CD4-positive, alpha-beta T cell treated with Interferon alpha-2 for 1 hour (primary cell): ENCODE results near the gene USP47.

Experiments
- DNase-seq, 2 donors: peaks; one replicate each; pipeline ENCODE4 v3.0.0-alpha.2; 2020 to 2022

The USP47 gene

DNA sequence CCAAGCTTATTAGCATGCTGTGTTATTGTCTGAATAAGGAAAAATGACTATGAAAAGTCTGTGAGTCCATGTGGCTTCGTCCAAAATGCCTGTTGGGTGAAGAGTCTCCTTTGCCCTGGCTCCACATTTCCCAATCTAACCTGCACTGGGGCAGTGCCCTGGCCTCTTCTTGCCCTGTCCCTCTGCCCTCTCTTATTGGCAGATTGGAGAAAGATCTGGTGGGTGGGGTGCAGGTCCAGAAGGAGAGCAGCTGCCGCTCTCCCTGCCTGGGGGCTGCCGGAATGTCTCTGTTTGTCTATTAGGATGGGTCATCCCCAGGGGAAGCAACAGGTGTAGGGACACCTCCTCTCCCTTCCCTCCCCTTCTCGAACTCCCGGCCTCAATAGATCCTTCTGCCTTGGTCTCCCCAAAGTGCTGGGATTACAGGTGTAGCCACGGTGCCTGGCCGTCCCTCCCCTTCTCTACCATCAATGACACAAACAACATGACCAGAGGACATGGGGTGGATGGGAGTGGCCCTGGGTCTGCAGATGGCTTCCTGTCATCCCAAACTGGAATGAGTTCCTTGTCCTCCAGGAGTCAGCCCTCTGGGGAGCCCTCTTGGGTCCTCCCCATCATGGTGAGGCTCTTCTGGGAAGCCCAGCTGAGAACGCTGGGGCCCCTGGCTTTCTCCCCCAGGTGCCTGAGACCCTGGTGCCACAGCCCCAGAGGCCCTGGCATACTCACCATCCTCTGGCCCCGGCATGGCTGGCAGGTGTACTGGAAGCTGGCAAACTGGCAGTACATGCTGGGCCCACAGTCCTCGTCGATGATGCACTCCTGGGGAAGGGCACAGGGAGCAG lies 126.1 kb downstream of the USP47 start:
- DNase-seq: no peak

- no peak for DNase-seq
These were observed 126.9 kb downstream of the USP47 start for GRCh38 chr11:11968511-11969280.

DNA sequence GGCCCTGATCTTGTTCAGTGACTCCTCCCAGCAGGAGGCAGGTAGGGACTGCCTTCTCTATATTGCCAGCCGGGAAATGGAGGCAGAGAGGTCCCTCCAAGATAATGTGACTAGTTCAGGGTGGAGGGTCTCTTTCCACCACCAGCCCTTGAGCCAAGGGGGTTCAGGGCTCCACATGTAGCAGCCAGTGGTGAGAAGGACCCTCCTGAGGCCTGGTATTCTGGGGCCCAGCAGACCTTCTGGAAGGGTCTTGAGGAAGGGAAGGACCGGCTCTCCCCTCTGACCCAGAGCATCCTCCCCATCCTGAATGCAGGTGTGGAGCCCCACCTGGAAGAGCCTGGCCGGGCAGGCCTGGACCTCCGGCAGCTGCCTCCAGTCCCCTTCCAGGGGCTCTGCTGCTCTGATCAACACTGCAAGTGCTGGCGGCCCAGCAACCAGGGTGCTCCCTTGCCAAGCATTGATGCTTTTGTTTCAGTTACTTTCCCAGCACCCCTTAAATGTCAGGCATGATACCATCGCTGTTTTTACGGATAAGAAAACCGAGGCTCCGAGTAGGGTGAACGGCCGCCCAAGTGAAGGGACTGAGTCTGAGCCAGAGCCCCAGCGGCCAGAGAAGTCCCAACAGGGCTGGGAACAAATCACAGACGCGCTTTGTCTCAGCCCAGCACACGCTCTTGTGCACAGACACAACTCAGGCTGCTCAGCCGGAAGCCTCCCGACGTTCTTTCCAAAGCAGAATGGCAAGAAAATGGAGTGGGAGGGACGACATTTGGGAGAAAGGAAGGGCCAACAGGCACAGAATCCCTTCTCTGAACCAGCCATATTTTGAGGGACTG lies 127.8 kb downstream of the USP47 start:
- DNase-seq: no peak

- DNase-seq: no peak
These were observed 128.8 kb downstream of the USP47 start for GRCh38 chr11:11970556-11970955.

DNA sequence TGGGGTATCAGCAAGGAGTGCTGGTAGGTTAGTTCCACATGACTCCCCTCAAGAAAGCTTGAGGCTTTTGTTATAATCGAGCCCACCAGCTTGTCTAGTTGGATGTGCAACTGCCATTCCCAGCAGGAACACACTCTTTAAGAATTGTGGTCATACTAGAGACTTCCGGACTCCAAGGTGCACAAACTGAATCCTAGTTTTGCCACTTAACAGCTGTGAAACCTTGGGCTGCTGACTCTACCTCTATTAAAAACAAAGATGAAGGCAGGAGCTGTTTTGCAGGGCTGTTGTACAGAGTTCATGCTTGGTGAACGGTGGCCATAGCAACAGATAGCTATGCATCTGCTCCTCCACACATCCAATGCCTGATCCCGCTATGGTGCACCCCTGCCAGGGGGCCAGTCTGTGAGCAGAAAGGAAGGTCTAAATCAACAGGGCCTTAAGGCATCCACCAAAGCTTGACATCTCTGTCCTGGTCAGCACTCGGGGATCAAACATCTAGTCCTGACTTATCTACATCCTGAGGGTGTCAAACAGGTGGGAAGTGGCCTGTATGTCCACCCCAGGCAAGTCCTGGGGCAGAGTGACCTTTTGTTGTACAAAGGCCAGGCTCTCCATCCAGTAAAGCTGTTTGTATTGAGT lies 130.3 kb downstream of the USP47 start:
- no peak for DNase-seq

DNA sequence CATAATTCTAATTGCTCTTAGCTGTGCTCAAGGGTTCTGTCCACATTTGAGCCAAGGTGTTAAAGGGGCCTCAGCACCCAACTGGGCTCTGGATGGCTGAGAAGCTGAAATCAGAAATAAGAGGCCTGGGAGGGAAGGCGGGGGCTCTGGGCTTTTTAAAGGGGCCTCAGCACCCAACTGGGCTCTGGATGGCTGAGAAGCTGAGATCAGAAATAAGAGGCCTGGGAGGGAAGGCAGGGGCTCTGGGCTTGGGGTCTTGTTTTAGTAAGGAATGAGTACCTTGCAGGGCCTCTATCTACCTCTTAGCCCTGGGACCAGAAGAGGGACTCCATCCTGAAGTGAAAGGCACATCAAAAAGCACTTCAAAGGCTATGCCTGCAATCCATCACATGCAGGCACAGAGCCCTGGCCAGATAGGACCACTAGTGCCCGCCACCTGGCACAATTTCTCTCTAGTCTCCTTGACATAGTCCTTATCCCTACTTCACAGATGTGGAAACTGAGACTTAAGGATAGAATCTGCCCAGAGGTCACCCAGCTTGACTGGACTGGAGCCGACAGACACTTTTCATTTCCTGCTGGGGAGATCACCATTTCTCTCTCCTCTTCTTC lies 131.1 kb downstream of the USP47 start:
- DNase-seq: no peak

DNA sequence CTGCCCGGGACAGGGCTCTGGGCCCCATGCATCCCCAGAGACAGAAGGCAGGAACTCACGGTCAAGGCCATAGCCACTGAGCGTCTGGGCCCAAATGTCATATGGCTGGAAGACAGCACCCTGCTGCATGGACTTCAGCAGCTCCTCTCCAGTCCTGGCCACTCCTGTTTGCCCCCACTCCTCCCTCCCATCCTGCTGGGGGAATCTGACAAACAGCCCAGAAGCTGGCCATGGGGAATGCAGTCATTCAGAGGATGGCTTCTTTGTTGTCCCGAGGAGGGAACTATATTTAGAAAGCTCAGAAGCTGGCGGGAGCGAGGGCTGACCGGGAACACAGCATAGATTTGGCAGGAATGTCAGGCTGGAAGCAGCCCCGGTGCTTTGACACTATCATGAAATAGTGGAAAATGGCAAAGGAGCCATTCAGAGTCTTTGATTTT lies 131.6 kb downstream of the USP47 start:
- no peak for DNase-seq

DNA sequence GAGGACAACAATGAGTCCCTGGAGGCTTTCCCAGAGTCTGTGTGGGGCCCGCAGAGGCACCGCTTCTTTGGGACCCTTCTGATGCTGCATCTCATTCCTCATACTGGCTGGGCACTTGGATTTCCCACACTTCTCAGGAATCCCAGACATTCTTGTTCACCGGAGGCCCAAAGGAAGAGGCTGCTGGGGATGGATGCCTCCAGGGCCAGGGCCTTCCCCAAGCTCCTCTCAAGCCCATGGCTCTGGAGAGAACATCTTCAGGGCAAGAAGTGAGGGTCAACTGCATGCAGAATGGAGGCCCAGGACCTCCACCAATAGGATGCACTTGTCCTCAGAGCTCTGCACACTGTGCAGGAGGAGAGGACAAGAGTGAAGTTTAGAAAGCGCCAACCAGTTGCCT lies 132.1 kb downstream of the USP47 start:
- DNase-seq: no peak

- DNase-seq: no peak
These were observed 133.7 kb downstream of the USP47 start for GRCh38 chr11:11975201-11976092.

DNA sequence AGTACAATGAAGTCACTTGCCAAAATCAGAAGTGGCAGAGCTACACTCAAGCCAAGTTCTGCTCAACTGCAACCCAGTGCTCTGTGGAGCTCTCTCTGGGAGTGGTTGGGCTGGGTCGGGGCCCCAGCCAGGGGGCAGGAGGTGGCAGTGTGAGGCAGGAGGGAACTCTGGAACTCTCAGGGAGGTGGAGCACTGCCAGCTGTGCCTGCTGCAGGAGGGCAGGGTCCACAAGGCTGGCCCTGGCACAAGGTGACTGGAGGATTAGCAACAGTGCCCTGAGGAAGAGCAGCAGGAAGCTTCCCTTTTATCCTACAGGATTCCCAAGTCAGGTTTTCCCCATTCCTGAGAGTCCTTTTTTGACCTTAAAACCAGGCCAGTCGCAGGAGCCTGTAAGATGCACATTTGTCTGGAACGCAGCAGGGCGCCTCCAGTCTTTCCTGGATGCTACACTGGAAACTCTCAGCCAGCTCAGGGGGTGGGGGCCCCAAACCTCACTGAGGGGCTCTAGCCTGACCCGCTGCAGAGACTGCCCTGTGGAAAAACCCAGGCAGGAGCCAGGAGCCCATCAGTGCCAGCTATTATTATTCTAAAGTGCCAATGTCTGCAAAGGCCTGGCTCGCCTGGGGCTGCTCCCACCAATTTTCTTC lies 134.8 kb downstream of the USP47 start:
- DNase-seq: no peak

GRCh38 chr11:11977206-11977938 lies 135.6 kb downstream of the USP47 start:
- no peak for DNase-seq

DNA sequence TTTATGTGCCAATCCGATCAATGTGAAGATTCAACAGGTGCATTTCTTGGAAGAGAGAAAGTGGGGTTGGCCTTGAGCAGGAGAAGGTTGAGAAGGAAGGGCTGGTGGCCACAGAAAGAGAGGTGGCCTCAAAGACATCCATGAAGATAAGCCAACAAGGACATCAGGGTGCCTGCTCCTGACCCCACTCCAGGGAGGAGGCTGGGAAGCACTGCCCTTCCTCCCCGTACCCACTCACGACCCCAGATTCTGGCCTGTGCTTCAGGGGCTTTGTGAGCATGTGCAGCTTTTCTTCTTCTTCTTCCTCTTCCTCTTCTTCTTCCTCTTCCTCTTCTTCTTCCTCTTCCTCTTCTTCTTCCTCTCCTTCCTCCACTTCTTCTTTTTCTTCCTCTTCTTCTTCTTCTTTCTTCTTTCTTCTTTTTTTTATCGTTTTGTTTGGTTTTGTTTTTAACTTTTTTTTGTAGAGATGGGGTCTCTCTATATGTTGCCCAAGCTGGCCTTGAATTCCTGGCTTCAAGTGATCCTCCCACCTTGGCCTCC lies 136.4 kb downstream of the USP47 start:
- no peak for DNase-seq

- DNase-seq: no peak
These were observed 137.2 kb downstream of the USP47 start for GRCh38 chr11:11978792-11979487.

- DNase-seq: no peak
These were observed 137.8 kb downstream of the USP47 start for GRCh38 chr11:11979488-11980117.

DNA sequence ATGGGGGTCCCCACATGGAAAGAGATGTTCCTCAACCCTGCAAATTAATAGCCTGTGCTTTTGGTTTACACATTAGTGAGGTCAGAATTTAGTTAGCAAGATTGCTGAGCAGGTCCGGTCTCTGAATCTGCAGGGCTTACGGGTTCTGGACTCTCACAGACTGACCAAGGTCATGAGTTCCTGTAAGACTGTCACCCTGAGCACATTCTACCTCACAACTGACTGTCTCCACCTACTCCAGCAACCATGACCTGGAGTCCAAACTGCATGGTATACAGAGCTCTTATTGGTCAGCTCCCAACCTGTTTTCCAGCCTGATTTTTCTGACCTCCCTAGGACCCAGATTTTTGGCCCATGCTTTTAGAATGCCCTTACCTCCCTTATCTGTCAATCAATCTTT lies 138.4 kb downstream of the USP47 start:
- no peak for DNase-seq

GRCh38 chr11:11980841-11981308 lies 139.1 kb downstream of the USP47 start:
- DNase-seq: no peak

GRCh38 chr11:11981364-11981763 lies 139.6 kb downstream of the USP47 start:
- no peak for DNase-seq

DNA sequence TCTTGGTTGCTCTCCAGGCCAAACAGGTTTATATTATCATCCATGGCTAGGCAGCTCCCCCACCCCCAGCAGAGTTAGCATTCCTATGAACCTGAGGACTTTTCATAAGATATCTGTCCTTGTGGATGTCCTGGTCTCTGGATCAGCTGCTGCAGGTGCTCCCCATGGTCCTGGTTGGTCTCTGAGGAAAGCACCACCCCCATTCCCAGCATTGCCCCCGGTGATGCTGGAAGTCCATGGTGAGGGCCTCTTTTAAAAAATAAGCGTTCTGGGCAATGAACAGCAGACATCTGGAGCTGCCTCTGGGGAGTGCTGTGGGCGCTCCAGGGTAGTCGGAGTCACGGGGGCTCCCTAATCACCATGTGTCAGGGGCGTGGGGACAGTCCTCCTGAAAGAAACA lies 140.1 kb downstream of the USP47 start:
- DNase-seq: no peak
